Lower leg skin (tissue), 3 donors: ENCODE measurements around the gene ACSS3.

ENCODE experiments used
- CTCF ChIP-seq, 3 donors: fragments of 450-650 bp; IDR thresholded peaks; one replicate each; pipeline ENCODE4 v1.5.1; 2016; ENCODE audit warnings: antibody characterized with exemption in 3 of 3, mild to moderate bottlenecking in 3 of 3, moderate library complexity in 2 of 3
- POLR2A ChIP-seq, 2 donors: fragments of 450-650 bp; IDR thresholded peaks; one replicate each; pipeline ENCODE4 v1.6.1; 2016 to 2017; ENCODE audit warnings: antibody characterized with exemption in 2 of 2, mild to moderate bottlenecking in 1 of 2, moderate library complexity in 1 of 2

DNA sequence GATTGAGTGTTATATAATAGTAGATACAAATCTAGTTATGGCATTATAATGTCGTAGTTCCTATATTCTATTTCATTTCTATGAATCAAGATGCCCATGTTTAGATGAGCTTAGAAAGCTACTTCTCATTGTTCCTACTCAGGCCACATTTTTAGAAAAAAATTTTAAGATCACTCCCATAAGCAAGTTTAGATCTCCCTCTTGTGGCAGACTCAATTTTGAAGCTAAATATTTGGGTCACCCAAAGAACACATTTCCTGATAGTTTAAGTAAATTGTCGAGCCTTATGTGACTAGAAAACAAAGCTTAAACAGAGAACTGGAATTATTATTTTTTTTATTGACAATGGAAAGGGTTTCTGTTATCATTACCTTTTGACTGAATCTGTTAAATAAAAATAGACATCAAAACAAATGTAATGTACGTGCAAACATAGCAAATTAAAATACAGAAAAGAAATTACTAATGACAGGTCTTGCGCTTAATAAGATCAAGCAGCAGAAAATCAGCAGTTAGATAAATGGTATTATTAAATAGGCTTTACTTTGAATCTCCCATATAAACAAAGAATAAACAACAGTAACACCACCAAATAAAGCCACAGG is 180.2 kb downstream of the ACSS3 start:
- no peak for TF ChIP-seq CTCF (IDR thresholded peaks at IDR 0.05)
- no peak for TF ChIP-seq POLR2A (IDR thresholded peaks at IDR 0.05)
